Fibroblast of lung (primary cell): ENCODE results near the gene DDX23.

Experiments used
- CTCF ChIP-seq, 2 donors: IDR thresholded peaks in 1 of 2; conservative IDR thresholded peaks in 1 of 2; 1 replicate in 1 of 2; 2 replicates in 1 of 2; pipeline ENCODE4 v1.5.1; 2011 to 2012; ENCODE audit warnings: low read length in 2 of 2, control low read depth in 1 of 2, inconsistent platforms in 1 of 2, low read depth in 1 of 2, mild to moderate bottlenecking in 1 of 2
- EZH2 ChIP-seq: IDR thresholded peaks from 2 replicates; pipeline ENCODE4 v1.5.1; 2012; ENCODE audit warnings: low read length, control low read depth, mild to moderate bottlenecking; ENCODE audit errors: missing control alignments

- no peak for TF ChIP-seq CTCF (conservative IDR thresholded peaks at IDR 0.05 in 1 of 2, IDR thresholded peaks at IDR 0.05 in 1 of 2; ENCODE audit: low read depth in 1 of 2, low read length in 2 of 2)
- TF ChIP-seq EZH2, result no peak
Measured at GRCh38 chr12:48793696-48794095, 58.3 kb downstream of the DDX23 start.
